Measurements from ENCODE around the gene RNF151. TPM values are rescaled to one million over a fixed set of nuclear protein-coding genes. Genes with fewer than 3 reads are reported as not detected.

Gene RNF151
- total and polyA plus RNA-seq, 2 donors (not counting 1 experiment from before 2014, with no cell fraction given): not detected

- Histone ChIP-seq H3K27me3 (ENCODE audit: control insufficient read depth, insufficient read depth, low read length) (peaks cover 21% of the 10 kb centered on the region), H3K27ac (ENCODE audit: insufficient read depth, low read length) (no peak within 1 kb of the TSS), H3K36me3 (ENCODE audit: control insufficient read depth, insufficient read depth, low read length) (peaks cover 14% of the 10 kb centered on the region), H4K20me1 (ENCODE audit: control insufficient read depth, extremely low read depth, insufficient read depth, low read length) (no peaks in the 10 kb centered on the region), H3K79me2 (ENCODE audit: control insufficient read depth, insufficient read depth, low read length) (peaks cover 11% of the 10 kb centered on the region), H3K4me3 (replicated peaks in 1 of 4; ENCODE audit: control extremely low read depth in 1 of 4, insufficient read depth in 1 of 4, low read depth in 3 of 4, low read length in 4 of 4) (peak within 1 kb of the TSS in 3 of 4 experiments; percentile 21 to 39 (median 37)), H2AFZ (ENCODE audit: low read length) (no peak within 1 kb of the TSS), H3K9me3 (ENCODE audit: control insufficient read depth, insufficient read depth, low read depth, low read length) (no peaks in the 10 kb centered on the region), H3K9ac (ENCODE audit: insufficient read depth, low read length) (no peak within 1 kb of the TSS), H3K4me1 (ENCODE audit: control insufficient read depth, extremely low read depth, insufficient read depth, low read length) (peaks cover 16% of the 10 kb centered on the region), H3K4me2 (ENCODE audit: extremely low read depth, insufficient read depth, low read length) (peak within 1 kb of the TSS; percentile 51)
- TF ChIP-seq EZH2 (IDR thresholded peaks at IDR 0.05; ENCODE audit: low read length, missing control alignments) (peak; percentile 61), CTCF (conservative IDR thresholded peaks at IDR 0.05 in 1 of 2, IDR thresholded peaks at IDR 0.05 in 1 of 2; ENCODE audit: low read depth in 1 of 2, low read length in 2 of 2) (no peak)
- DNase-seq (ENCODE audit: low read depth in 2 of 2): no peak
These were observed 22.8 kb downstream of the RNF151 start, which contains the start of gene SYNGR3 for GRCh38 chr16:1989209-1990100. SYNGR3 (plus strand) TSS chr16:1989970; CDS start chr16:1990103, 133 bp downstream.

GRCh38 chr16:1990101-1990350 is 23.4 kb downstream of the RNF151 start:
- H4K20me1 ChIP-seq (ENCODE audit: control insufficient read depth, extremely low read depth, insufficient read depth, low read length): no peaks in the 10 kb centered on the region
- no peak overlapping the region for H3K27ac ChIP-seq (ENCODE audit: insufficient read depth, low read length)
- H3K27me3 ChIP-seq (ENCODE audit: control insufficient read depth, insufficient read depth, low read length): peaks cover 21% of the 10 kb centered on the region
- H2AFZ ChIP-seq (ENCODE audit: low read length): no peak overlapping the region
- TF ChIP-seq EZH2 (IDR thresholded peaks at IDR 0.05; ENCODE audit: low read length, missing control alignments): no peak
- no peak for TF ChIP-seq CTCF (conservative IDR thresholded peaks at IDR 0.05 in 1 of 2, IDR thresholded peaks at IDR 0.05 in 1 of 2; ENCODE audit: low read depth in 1 of 2, low read length in 2 of 2)
- no peak overlapping the region for H3K9ac ChIP-seq (ENCODE audit: insufficient read depth, low read length)
- peak overlapping the region in 1 of 4 experiments; percentile 37 for H3K4me3 ChIP-seq (replicated peaks in 1 of 4; ENCODE audit: control extremely low read depth in 1 of 4, insufficient read depth in 1 of 4, low read depth in 3 of 4, low read length in 4 of 4)
- H3K79me2 ChIP-seq (ENCODE audit: control insufficient read depth, insufficient read depth, low read length): peaks cover 8% of the 10 kb centered on the region
- H3K4me1 ChIP-seq (ENCODE audit: control insufficient read depth, extremely low read depth, insufficient read depth, low read length): peaks cover 12% of the 10 kb centered on the region
- H3K36me3 ChIP-seq (ENCODE audit: control insufficient read depth, insufficient read depth, low read length): peaks cover 14% of the 10 kb centered on the region
- no peak for DNase-seq (ENCODE audit: low read depth in 2 of 2)
- H3K9me3 ChIP-seq (ENCODE audit: control insufficient read depth, insufficient read depth, low read depth, low read length): no peaks in the 10 kb centered on the region
- no peak overlapping the region for H3K4me2 ChIP-seq (ENCODE audit: extremely low read depth, insufficient read depth, low read length)

- H3K4me2 ChIP-seq (ENCODE audit: extremely low read depth, insufficient read depth, low read length): peak overlapping the region; percentile 51
- TF ChIP-seq EZH2 (IDR thresholded peaks at IDR 0.05; ENCODE audit: low read length, missing control alignments): peak; percentile 99
- TF ChIP-seq CTCF (conservative IDR thresholded peaks at IDR 0.05 in 1 of 2, IDR thresholded peaks at IDR 0.05 in 1 of 2; ENCODE audit: low read depth in 1 of 2, low read length in 2 of 2): no peak
- peaks cover 3% of the 10 kb centered on the region for H3K79me2 ChIP-seq (ENCODE audit: control insufficient read depth, insufficient read depth, low read length)
- H3K27ac ChIP-seq (ENCODE audit: insufficient read depth, low read length): no peak overlapping the region
- peak overlapping the region in 3 of 4 experiments; percentile 21 to 39 (median 37) for H3K4me3 ChIP-seq (replicated peaks in 1 of 4; ENCODE audit: control extremely low read depth in 1 of 4, insufficient read depth in 1 of 4, low read depth in 3 of 4, low read length in 4 of 4)
- no peak overlapping the region for H3K9ac ChIP-seq (ENCODE audit: insufficient read depth, low read length)
- no peak for DNase-seq (ENCODE audit: low read depth in 2 of 2)
- H2AFZ ChIP-seq (ENCODE audit: low read length): no peak overlapping the region
- no peaks in the 10 kb centered on the region for H4K20me1 ChIP-seq (ENCODE audit: control insufficient read depth, extremely low read depth, insufficient read depth, low read length)
- H3K4me1 ChIP-seq (ENCODE audit: control insufficient read depth, extremely low read depth, insufficient read depth, low read length): peaks cover 7% of the 10 kb centered on the region
- no peaks in the 10 kb centered on the region for H3K9me3 ChIP-seq (ENCODE audit: control insufficient read depth, insufficient read depth, low read depth, low read length)
- peaks cover 14% of the 10 kb centered on the region for H3K36me3 ChIP-seq (ENCODE audit: control insufficient read depth, insufficient read depth, low read length)
- peaks cover 21% of the 10 kb centered on the region for H3K27me3 ChIP-seq (ENCODE audit: control insufficient read depth, insufficient read depth, low read length)
These were observed 23.9 kb downstream of the RNF151 start for GRCh38 chr16:1990351-1991134.
